ENCODE measurements around the gene CRCP. TPM values are rescaled to one million over a fixed set of nuclear protein-coding genes. Genes with fewer than 3 reads are reported as not detected.
"Not testable (repeated sequence)": the region's sequence is repeated elsewhere in the genome, so short reads cannot be mapped to it uniquely, and the experiment has no call there.

Gene CRCP
- total RNA-seq, 1 donor from 2014 or later: 26.8 TPM

GRCh38 chr7:66146701-66147100, 32.1 kb downstream of the CRCP start:
- no peaks in the 10 kb centered on the region for H3K27me3 Mint-ChIP-seq (ENCODE audit: low read depth, unreplicated experiment)
- Histone ChIP-seq H4K20me1 (ENCODE audit: insufficient read depth, low read length) (peaks cover 10% of the 10 kb centered on the region), H3K27ac (ENCODE audit: low read depth, low read length) (no peak overlapping the region)

DNA sequence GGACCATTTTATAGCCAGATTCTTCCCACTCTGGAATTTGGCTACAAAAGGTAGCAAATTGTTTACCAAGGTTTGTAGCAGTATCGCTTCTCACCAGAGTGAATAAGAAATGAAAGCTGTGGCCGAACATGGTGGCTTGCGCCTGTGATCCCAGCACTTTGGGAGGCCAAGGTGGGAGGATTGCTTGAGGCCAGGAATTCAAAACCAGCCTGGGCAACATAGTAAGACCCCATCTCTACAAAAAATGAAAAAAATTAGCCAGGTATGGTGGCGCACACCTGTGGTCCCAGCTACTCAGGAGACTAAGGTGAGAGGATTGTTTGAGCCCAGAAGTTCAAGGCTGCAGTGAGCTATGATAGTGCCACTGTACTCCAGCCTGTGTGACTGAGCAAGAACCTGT, 33.0 kb downstream of the CRCP start:
- not testable (repeated sequence) for H3K9me3 ChIP-seq (ENCODE audit: insufficient read depth, low read depth, low read length); FAIRE-seq; H3K4me3 ChIP-seq (ENCODE audit: insufficient read depth, low read depth, low read length); H3K9ac ChIP-seq (ENCODE audit: low read length); H3K27ac ChIP-seq (ENCODE audit: low read depth, low read length); H3K9me3 Mint-ChIP-seq (ENCODE audit: unreplicated experiment); H3K27ac Mint-ChIP-seq (ENCODE audit: unreplicated experiment); H3K27me3 ChIP-seq (ENCODE audit: insufficient read depth, low read length); H3K27me3 Mint-ChIP-seq (ENCODE audit: low read depth, unreplicated experiment); H2AFZ ChIP-seq (ENCODE audit: low read depth, low read length); DNase-seq (ENCODE audit: low read depth); H3K4me3 Mint-ChIP-seq (ENCODE audit: unreplicated experiment); H3K4me2 ChIP-seq (ENCODE audit: low read length)
- Histone ChIP-seq H3K79me2 (ENCODE audit: insufficient read depth, low read length) (peaks cover 14% of the 10 kb centered on the region), H3K36me3 (ENCODE audit: insufficient read depth, low read length) (peaks cover 12% of the 10 kb centered on the region), H4K20me1 (ENCODE audit: insufficient read depth, low read length) (peaks cover 13% of the 10 kb centered on the region), H3K4me1 (ENCODE audit: insufficient read depth, low read length) (peaks cover 28% of the 10 kb centered on the region)
- Mint-ChIP-seq H3K36me3 (ENCODE audit: low read depth, unreplicated experiment) (peaks cover 32% of the 10 kb centered on the region), H3K4me1 (ENCODE audit: low read depth, unreplicated experiment) (peaks cover 18% of the 10 kb centered on the region)

More at GRCh38 chr7:66146701-66147100, 32.1 kb downstream of the CRCP start:
- no peak overlapping the region for H3K27ac Mint-ChIP-seq (ENCODE audit: unreplicated experiment)
- peaks cover 27% of the 10 kb centered on the region for H3K36me3 Mint-ChIP-seq (ENCODE audit: low read depth, unreplicated experiment)
- no peak overlapping the region for H3K4me3 Mint-ChIP-seq (ENCODE audit: unreplicated experiment)
- H2AFZ ChIP-seq (ENCODE audit: low read depth, low read length): no peak overlapping the region
- no peaks in the 10 kb centered on the region for H3K9me3 Mint-ChIP-seq (ENCODE audit: unreplicated experiment)
- H3K4me1 Mint-ChIP-seq (ENCODE audit: low read depth, unreplicated experiment): peaks cover 16% of the 10 kb centered on the region
- TF ChIP-seq EZH2 (IDR thresholded peaks at IDR 0.05; ENCODE audit: insufficient read depth, low read length) (no peak), CTCF (IDR thresholded peaks at IDR 0.05; ENCODE audit: insufficient read depth, low read depth, low read length) (no peak)
- H3K4me2 ChIP-seq (ENCODE audit: low read length): no peak overlapping the region
- no peaks in the 10 kb centered on the region for H3K27me3 ChIP-seq (ENCODE audit: insufficient read depth, low read length)
- no peak overlapping the region for H3K9ac ChIP-seq (ENCODE audit: low read length)
- H3K4me1 ChIP-seq (ENCODE audit: insufficient read depth, low read length): peaks cover 19% of the 10 kb centered on the region
- FAIRE-seq: no peak
- H3K79me2 ChIP-seq (ENCODE audit: insufficient read depth, low read length): peaks cover 15% of the 10 kb centered on the region
- no peak for DNase-seq (ENCODE audit: low read depth)
- no peaks in the 10 kb centered on the region for H3K9me3 ChIP-seq (ENCODE audit: insufficient read depth, low read depth, low read length)
- peaks cover 11% of the 10 kb centered on the region for H3K36me3 ChIP-seq (ENCODE audit: insufficient read depth, low read length)
- no peak overlapping the region for H3K4me3 ChIP-seq (ENCODE audit: insufficient read depth, low read depth, low read length)

DNA sequence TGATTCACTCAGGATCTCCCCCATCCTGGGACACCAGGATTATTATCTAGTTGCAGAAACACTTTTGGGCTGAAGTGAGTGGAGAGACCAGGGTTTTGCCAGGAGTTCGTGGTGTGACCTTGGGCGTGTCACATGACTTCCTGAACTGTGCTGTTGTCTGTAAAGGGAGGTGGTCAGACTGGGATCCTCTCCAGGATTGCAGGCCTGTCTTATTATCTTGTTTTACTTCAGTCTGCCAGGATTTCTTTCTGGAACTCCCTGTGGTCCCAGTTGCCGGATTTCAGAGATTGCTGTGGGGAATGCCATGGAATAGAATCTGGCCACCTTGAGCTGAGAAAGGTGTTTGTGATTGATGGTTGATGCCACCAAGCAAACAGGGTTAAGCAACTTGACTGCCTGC, 35.8 kb downstream of the CRCP start:
- H3K27me3 Mint-ChIP-seq (ENCODE audit: low read depth, unreplicated experiment): no peaks in the 10 kb centered on the region
- H3K4me2 ChIP-seq (ENCODE audit: low read length): peak overlapping the region; percentile 30
- no peak for FAIRE-seq
- DNase-seq (ENCODE audit: low read depth): peak; percentile 88
- peak overlapping the region; percentile 12 for H3K27ac Mint-ChIP-seq (ENCODE audit: unreplicated experiment)
- peaks cover 14% of the 10 kb centered on the region for H4K20me1 ChIP-seq (ENCODE audit: insufficient read depth, low read length)
- peaks cover 26% of the 10 kb centered on the region for H3K36me3 Mint-ChIP-seq (ENCODE audit: low read depth, unreplicated experiment)
- TF ChIP-seq EZH2 (IDR thresholded peaks at IDR 0.05; ENCODE audit: insufficient read depth, low read length): no peak
- no peak for TF ChIP-seq CTCF (IDR thresholded peaks at IDR 0.05; ENCODE audit: insufficient read depth, low read depth, low read length)
- H3K4me3 ChIP-seq (ENCODE audit: insufficient read depth, low read depth, low read length): peak overlapping the region; percentile 18
- H3K9ac ChIP-seq (ENCODE audit: low read length): peak overlapping the region; percentile 42
- H2AFZ ChIP-seq (ENCODE audit: low read depth, low read length): no peak overlapping the region
- peak overlapping the region; percentile 8 for H3K4me3 Mint-ChIP-seq (ENCODE audit: unreplicated experiment)
- peaks cover 32% of the 10 kb centered on the region for H3K4me1 ChIP-seq (ENCODE audit: insufficient read depth, low read length)
- no peaks in the 10 kb centered on the region for H3K27me3 ChIP-seq (ENCODE audit: insufficient read depth, low read length)
- no peaks in the 10 kb centered on the region for H3K9me3 Mint-ChIP-seq (ENCODE audit: unreplicated experiment)
- H3K79me2 ChIP-seq (ENCODE audit: insufficient read depth, low read length): peaks cover 8% of the 10 kb centered on the region
- no peaks in the 10 kb centered on the region for H3K9me3 ChIP-seq (ENCODE audit: insufficient read depth, low read depth, low read length)
- peaks cover 11% of the 10 kb centered on the region for H3K36me3 ChIP-seq (ENCODE audit: insufficient read depth, low read length)
- H3K27ac ChIP-seq (ENCODE audit: low read depth, low read length): peak overlapping the region; percentile 6
- peaks cover 21% of the 10 kb centered on the region for H3K4me1 Mint-ChIP-seq (ENCODE audit: low read depth, unreplicated experiment)

All from astrocyte (in vitro differentiated cells and primary cell).